Trophoblast cell (in vitro differentiated cells and primary cell): ENCODE data around the gene RPN2.

Source experiments
- DNase-seq, 2 donors: peaks; one replicate each; pipeline ENCODE4 v3.0.0-alpha.2; 2016
- H2AFZ ChIP-seq: 2 replicates; pipeline ENCODE4 v1.6.1; 2013; ENCODE audit warnings: low read length, moderate library complexity, mild to moderate bottlenecking; ENCODE audit not compliant: insufficient read depth, poor library complexity
- H2AK5ac ChIP-seq: 2 replicates; pipeline ENCODE4 v1.6.1; 2013; ENCODE audit warnings: mild to moderate bottlenecking, low read length
- H2BK120ac ChIP-seq: 2 replicates; pipeline ENCODE4 v1.6.1; 2013; ENCODE audit warnings: low read length, mild to moderate bottlenecking, moderate library complexity; ENCODE audit not compliant: insufficient read depth, poor library complexity
- H2BK12ac ChIP-seq: 2 replicates; pipeline ENCODE4 v1.6.1; 2013; ENCODE audit warnings: mild to moderate bottlenecking, low read length, moderate library complexity
- H2BK5ac ChIP-seq: 2 replicates; pipeline ENCODE4 v1.6.1; 2013; ENCODE audit warnings: low read length, low read depth, moderate library complexity, mild to moderate bottlenecking; ENCODE audit not compliant: poor library complexity
- H3K14ac ChIP-seq: 2 replicates; pipeline ENCODE4 v1.6.1; 2013; ENCODE audit warnings: mild to moderate bottlenecking, low read length
- H3K18ac ChIP-seq: 2 replicates; pipeline ENCODE4 v1.6.1; 2013; ENCODE audit warnings: mild to moderate bottlenecking, low read length
- H3K23ac ChIP-seq: 2 replicates; pipeline ENCODE4 v1.6.1; 2013; ENCODE audit warnings: low read length
- H3K27ac ChIP-seq: 2 replicates; pipeline ENCODE4 v1.5.1; 2013; ENCODE audit warnings: low read depth, mild to moderate bottlenecking, inconsistent platforms, low read length, moderate library complexity
- H3K27me3 ChIP-seq: 2 replicates; pipeline ENCODE4 v1.6.1; 2013; ENCODE audit warnings: inconsistent platforms, mild to moderate bottlenecking, low read length, moderate library complexity; ENCODE audit not compliant: insufficient read depth
- H3K36me3 ChIP-seq, 2 experiments: 1 replicate in 1 of 2; 2 replicates in 1 of 2; pipeline ENCODE4 v1.6.1; 2013; ENCODE audit warnings: low read length in 2 of 2, mild to moderate bottlenecking in 2 of 2, moderate library complexity in 1 of 2; ENCODE audit not compliant: insufficient read depth in 2 of 2, control insufficient read depth in 1 of 2
- H3K4ac ChIP-seq: 2 replicates; pipeline ENCODE4 v1.6.1; 2013; ENCODE audit warnings: low read depth, mild to moderate bottlenecking, low read length, moderate library complexity
- H3K4me1 ChIP-seq, 2 experiments: 1 replicate in 1 of 2; 2 replicates in 1 of 2; pipeline ENCODE4 v1.6.1; 2013; ENCODE audit warnings: low read length in 2 of 2, mild to moderate bottlenecking in 2 of 2, moderate library complexity in 1 of 2; ENCODE audit not compliant: insufficient read depth in 2 of 2, control insufficient read depth in 1 of 2
- H3K4me2 ChIP-seq: 2 replicates; pipeline ENCODE4 v1.6.1; 2013; ENCODE audit warnings: inconsistent platforms, mild to moderate bottlenecking, low read length, moderate library complexity
- H3K4me3 ChIP-seq: 2 replicates; pipeline ENCODE4 v1.5.1; 2013; ENCODE audit warnings: mild to moderate bottlenecking, low read depth, low read length, inconsistent platforms
- H3K79me1 ChIP-seq: one replicate; pipeline ENCODE4 v1.6.1; 2013; ENCODE audit warnings: low read length
- H3K79me2 ChIP-seq: 2 replicates; pipeline ENCODE4 v1.6.1; 2013; ENCODE audit warnings: low read length, mild to moderate bottlenecking; ENCODE audit not compliant: control insufficient read depth, insufficient read depth, poor library complexity
- H3K9ac ChIP-seq: 2 replicates; pipeline ENCODE4 v1.6.1; 2013; ENCODE audit warnings: mild to moderate bottlenecking, low read length
- H3K9me3 ChIP-seq: 2 replicates; pipeline ENCODE4 v1.6.1; 2013; ENCODE audit warnings: low read depth, mild to moderate bottlenecking, control low read depth, inconsistent platforms, low read length; ENCODE audit not compliant: insufficient read depth
- H4K12ac ChIP-seq: 2 replicates; pipeline ENCODE4 v1.6.1; 2013; ENCODE audit warnings: low read depth, mild to moderate bottlenecking, low read length, moderate library complexity
- H4K8ac ChIP-seq: 2 replicates; pipeline ENCODE4 v1.6.1; 2013; ENCODE audit warnings: low read depth, mild to moderate bottlenecking, low read length, moderate library complexity
- H4K91ac ChIP-seq: one replicate; pipeline ENCODE4 v1.6.1; 2013; ENCODE audit warnings: low read depth, mild to moderate bottlenecking, low read length, moderate library complexity
- WGBS: extraction: QIAGEN DNeasy Blood & Tissue Kit; methylation state at CpG from one replicate; pipeline ENCODE4 v1.1.7; 2013; ENCODE audit warnings: missing lambda C conversion rate; ENCODE audit not compliant: insufficient read length, insufficient coverage; ENCODE audit errors: extremely low coverage; 5-methylcytosine and 5-hydroxymethylcytosine counted together

RPN2 gene

DNA sequence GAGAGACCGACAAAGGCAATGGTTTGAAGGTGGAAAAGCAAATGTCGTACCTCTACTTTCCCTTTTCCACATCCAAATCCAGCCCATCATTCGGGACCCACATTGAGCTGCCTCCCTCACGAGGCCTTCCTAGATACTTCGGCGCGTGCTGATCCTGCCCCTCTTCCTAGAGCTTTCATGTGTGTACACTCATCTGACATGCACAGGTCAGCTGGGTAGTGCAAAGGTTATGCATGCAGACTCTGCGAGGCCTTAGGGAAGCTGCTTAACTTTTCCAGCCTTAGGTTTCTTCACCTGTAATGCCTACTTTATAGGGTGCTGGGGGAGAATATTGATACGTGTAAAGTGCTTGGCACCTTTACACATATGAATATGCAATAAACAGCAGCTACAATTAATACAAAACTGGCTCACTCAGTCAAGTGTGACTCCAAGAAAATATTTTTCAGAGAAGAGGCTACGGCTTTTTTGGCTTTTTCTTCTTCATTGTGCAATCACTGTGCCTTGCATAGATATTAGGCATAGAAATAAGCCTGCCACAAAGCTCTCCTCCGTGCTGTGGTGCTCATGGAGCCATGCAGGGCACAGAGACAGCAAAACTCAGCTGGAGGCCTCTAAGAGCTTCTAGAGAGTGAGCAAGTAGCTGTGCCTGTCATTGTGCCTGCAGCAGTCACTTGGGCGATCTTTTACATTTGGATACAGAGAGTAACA is 106.7 kb downstream of the RPN2 start:
- H4K8ac ChIP-seq: no peak overlapping the region
- WGBS: no CpG with 5 or more reads among the region's 12 CpGs
- H4K91ac ChIP-seq: peak overlapping the region; percentile 74
- H4K12ac ChIP-seq: no peak overlapping the region
- H3K4me2 ChIP-seq: no peak overlapping the region
- no peak overlapping the region for H3K4ac ChIP-seq
- peak overlapping the region; percentile 89 for H3K14ac ChIP-seq
- H3K9ac ChIP-seq: no peak overlapping the region
- H3K9me3 ChIP-seq: no peaks in the 10 kb centered on the region
- peaks cover 39% of the 10 kb centered on the region for H3K79me1 ChIP-seq
- H3K4me1 ChIP-seq: peaks cover 9 to 16% of the 10 kb centered on the region in 2 experiments
- H3K36me3 ChIP-seq: no peaks in the 10 kb centered on the region
- peak overlapping the region; percentile 19 for H2BK120ac ChIP-seq
- H3K79me2 ChIP-seq: peaks cover 6% of the 10 kb centered on the region
- H2BK12ac ChIP-seq: peak overlapping the region; percentile 97
- H3K4me3 ChIP-seq: no peak overlapping the region
- no peaks in the 10 kb centered on the region for H3K27me3 ChIP-seq
- no peak overlapping the region for H2AK5ac ChIP-seq
- peak overlapping the region; percentile 43 for H2AFZ ChIP-seq
- no peak overlapping the region for H2BK5ac ChIP-seq
- DNase-seq: peak in 1 of 2 donors; percentile 45
- H3K23ac ChIP-seq: no peak overlapping the region
- peak overlapping the region; percentile 28 for H3K18ac ChIP-seq
- H3K27ac ChIP-seq: no peak overlapping the region

DNA sequence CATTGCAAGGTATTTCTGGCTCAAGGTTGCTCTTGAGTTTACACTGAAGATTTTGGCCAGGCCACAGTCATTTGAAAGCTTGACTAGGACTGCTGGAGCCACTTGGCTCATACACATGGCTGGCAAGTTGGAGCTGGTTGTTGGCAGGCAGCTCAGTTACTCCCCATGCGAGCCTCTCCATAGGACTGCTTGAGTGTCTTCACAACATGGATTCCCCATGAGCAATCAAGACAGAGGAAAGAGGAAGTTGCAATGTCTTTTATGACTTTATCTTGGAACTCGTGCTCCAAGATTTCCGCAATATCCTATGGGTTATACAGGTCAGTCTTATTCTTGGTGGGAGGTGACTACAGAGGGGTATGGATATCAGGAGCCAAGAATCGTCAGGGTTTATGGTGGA is 109.0 kb downstream of the RPN2 start:
- Histone ChIP-seq H2BK5ac (no peak overlapping the region), H3K23ac (no peak overlapping the region), H3K4me1 (peaks cover 0 to 9% of the 10 kb centered on the region in 2 experiments), H3K4me3 (no peak overlapping the region), H2AK5ac (no peak overlapping the region), H4K8ac (no peak overlapping the region), H3K4ac (no peak overlapping the region), H3K79me2 (peaks cover 6% of the 10 kb centered on the region), H3K27me3 (no peaks in the 10 kb centered on the region), H2AFZ (no peak overlapping the region), H3K9me3 (no peaks in the 10 kb centered on the region), H4K91ac (no peak overlapping the region), H3K18ac (no peak overlapping the region), H3K79me1 (peaks cover 26% of the 10 kb centered on the region), H2BK12ac (peak overlapping the region; percentile 58), H3K4me2 (no peak overlapping the region), H2BK120ac (no peak overlapping the region), H4K12ac (no peak overlapping the region), H3K36me3 (peaks cover 0 to 4% of the 10 kb centered on the region in 2 experiments), H3K27ac (no peak overlapping the region), H3K9ac (no peak overlapping the region), H3K14ac (no peak overlapping the region)
- DNase-seq: no peak
- WGBS: no CpG with 5 or more reads among the region's 4 CpGs

DNA sequence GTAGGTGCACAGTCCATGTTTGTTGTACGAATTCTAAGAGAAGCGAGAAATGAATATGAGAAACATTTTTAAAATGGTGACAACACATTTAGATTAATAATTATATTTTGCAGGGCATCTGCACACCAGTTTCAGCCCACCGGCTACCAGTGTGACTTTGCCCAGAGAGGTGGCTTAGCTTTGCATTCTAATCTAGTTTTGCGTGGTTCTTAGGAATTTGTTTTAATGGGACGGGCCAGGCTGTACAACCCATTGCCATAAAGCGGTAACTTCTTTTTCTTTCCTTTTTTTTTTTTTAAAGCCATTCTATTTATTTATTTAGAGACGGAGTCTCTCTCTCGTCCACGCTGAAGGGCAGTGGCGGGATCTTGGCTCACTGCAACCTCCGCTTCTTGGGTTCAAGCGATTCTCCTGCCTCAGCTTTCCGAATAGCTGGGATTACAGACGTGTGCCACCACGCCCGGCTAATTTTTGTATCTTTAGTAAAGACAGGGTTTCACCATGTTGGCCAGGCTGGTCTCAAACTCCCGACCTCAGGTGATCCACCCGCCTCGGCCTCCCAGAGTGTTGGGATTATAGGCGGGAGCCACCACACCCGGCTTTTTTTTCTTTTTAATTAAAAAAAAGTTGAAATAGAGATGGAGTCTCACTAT is 111.2 kb downstream of the RPN2 start:
- H3K27me3 ChIP-seq: no peaks in the 10 kb centered on the region

More for the DNA sequence above, 111.2 kb downstream of the RPN2 start:
- Histone ChIP-seq H4K91ac (peak overlapping the region; percentile 94), H4K8ac (peak overlapping the region; percentile 86), H3K4me3 (peak overlapping the region; percentile 90), H3K9me3 (no peaks in the 10 kb centered on the region), H2BK120ac (peak overlapping the region; percentile 87), H3K79me2 (peaks cover 6% of the 10 kb centered on the region), H3K79me1 (peaks cover 22% of the 10 kb centered on the region), H3K27ac (peak overlapping the region; percentile 91), H3K14ac (peak overlapping the region; percentile 99), H3K4me2 (peak overlapping the region; percentile 67), H3K9ac (peak overlapping the region; percentile 95), H3K4me1 (peaks cover 6 to 11% of the 10 kb centered on the region in 2 experiments), H2BK12ac (peak overlapping the region; percentile 46), H3K4ac (peak overlapping the region; percentile 90), H2BK5ac (peak overlapping the region; percentile 92), H3K36me3 (peaks cover 0 to 9% of the 10 kb centered on the region in 2 experiments), H4K12ac (peak overlapping the region; percentile 71), H3K18ac (peak overlapping the region; percentile 73), H2AFZ (peak overlapping the region; percentile 68), H2AK5ac (peak overlapping the region; percentile 57), H3K23ac (no peak overlapping the region)
- no peak for DNase-seq
- no CpG with 5 or more reads among the region's 21 CpGs for WGBS
